HG02571 (cell line): ENCODE measurements around the gene SLCO3A1.

ENCODE experiments used
- ATAC-seq: cut with Tn5 transposase; IDR thresholded peaks from one replicate; pipeline ENCODE4 v1.9.1; 2021; ENCODE audit warnings: mild to moderate bottlenecking, moderate library complexity; ENCODE audit not compliant: unreplicated experiment

The SLCO3A1 gene

DNA sequence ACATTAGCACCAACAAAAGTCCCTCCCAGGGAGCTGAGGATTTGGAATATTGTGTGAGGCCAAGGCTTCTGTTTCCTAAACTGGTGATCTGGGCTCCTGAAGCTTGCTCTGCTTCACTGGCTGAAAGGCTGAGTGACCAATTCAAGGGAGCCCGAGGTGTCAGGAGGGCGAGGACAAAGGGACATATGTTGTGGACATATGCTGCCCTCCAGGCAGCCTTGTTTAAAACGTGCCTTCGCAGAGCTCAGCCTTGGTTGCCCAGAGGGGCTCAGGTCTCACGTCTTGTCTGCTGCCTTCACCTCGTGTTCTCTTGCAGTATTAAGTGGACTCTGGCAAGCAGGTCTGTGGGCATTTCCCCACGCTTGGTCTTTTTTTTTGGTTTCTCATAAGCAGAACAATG lies 7.0 kb downstream of the SLCO3A1 start:
- ATAC-seq, result no peak

DNA sequence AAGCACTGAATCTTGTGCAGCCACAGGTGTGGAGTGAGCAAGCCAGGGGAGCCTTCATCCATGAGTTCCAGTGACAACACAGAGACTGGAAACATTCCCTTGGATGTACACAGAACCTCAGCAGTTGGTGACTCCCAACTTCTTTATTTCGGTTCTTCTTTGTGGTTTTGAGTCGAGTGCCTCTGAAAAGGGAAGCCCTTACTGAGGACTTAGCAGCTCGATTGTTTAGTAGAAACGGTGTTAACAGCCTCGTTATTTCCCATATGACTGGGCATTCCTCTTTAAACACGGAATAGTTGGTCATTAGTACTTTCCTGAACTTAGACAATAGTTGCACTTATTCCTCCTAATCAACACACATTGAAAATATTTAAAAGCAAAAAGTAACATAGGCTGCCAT lies 7.7 kb downstream of the SLCO3A1 start:
- ATAC-seq, result no peak

DNA sequence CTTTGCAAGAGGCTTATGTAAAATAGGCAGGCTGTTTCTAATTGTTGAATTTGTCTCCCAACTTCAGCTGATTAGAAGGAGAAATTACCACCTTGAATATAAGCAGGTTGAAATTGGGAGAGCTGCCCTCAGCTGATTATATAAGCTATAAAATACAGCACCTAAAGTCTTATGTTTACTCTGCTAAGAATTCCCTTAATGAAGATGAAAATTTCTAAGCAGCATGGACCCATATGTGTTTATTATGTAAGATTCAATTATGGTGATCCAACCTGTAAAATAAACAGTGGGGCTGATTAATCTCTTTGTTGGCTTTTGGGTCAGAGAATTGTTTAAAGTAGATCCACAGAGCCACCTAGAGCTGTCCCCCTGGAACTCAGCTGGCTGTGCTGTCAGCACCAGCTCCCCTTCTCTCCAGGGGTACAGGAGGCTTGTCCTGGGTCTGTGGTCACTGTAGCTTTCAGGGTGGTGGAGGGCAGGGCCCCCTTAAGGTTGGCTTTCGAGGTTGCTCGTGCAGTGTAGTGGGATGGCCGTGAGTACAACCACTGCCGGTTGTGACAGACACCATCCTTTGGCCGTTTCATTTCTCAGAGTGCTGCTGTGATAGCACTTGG lies 9.5 kb downstream of the SLCO3A1 start:
- ATAC-seq, result no peak

DNA sequence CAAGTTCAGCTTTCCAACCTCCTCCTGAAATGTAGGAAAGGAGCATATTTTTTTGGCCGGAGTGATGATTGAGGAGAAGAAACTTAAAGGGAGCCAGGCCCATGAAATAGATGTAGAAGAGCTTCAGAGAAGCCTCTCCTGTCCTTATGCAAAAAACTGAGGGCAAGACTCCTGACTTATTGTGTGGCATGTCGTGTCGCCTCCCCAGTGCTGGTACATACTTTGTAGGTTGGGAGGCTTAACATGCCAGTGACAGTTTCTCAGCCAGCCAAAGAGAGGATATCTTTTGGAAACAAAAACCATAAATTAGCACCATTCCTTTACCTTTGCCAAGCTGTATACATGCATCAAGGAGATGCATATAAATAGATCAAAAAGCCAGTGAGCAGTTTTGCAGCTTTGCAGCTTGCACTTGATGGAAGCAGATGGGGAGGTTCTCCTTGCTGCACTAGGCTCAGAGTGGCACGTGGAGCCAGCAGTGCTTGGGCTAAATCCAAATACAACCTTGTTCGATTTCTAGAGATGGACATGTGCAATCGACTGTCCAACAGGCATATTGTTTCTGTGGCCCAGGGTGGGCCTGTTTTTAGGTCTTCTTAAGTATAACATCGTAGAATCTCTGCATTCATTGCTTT lies 10.2 kb downstream of the SLCO3A1 start:
- no peak for ATAC-seq

DNA sequence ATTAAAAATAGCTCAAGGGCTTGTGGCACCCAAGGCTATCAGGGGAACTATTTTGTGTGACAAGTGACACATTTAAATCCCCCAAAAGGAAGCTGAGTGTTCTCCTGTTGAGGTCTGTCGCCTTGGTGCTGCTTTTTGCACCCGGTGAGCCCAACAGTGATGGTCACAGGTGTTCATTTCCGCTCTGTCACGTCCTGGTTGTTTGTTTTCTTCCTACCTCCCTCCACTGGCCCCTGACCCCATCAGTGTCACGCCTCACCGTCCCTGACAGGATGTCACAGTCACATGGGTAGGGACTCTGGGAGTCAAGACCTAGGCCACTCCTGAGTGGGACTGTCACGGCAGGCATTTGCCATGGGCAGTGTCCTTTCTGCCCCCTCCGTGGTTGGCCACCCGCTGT lies 11.2 kb downstream of the SLCO3A1 start:
- no peak for ATAC-seq

DNA sequence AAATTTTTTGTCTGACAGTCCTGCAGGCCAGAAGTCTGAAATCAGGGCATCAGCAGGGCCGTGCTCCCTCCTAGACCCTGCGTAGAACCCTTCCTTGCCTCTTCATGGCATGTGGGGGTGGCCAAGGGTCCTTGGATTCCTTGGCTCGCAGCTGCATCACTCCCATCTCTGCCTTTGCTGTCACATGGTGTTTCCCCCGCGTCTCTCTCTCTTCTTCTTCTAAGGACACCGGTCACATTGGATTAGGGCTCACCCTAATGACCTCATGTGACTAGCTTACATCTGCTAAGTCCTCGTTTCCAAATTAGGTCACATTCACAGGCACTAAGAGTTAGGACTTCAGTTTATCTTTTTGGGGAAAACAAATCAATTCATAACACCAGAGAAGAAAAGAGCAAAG lies 12.0 kb downstream of the SLCO3A1 start:
- ATAC-seq, result no peak

DNA sequence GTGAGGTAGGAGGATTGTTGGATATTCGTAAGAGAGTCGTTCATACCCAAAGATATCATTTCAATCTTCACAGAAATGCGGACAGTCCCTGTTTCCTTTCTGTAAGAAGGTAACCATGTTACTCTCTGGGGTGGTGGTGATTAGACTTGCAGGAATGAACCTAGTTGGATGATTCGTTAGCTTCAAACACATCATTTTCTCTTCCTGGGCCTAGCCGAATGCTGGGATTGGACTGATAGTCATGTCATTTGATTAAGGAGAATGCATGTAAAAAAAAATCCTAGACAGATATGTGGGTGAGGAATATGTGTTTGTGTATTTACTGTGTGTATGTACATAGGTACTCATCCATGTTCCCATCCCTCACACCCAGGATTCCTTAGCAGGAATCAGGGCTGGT lies 12.4 kb downstream of the SLCO3A1 start:
- no peak for ATAC-seq

DNA sequence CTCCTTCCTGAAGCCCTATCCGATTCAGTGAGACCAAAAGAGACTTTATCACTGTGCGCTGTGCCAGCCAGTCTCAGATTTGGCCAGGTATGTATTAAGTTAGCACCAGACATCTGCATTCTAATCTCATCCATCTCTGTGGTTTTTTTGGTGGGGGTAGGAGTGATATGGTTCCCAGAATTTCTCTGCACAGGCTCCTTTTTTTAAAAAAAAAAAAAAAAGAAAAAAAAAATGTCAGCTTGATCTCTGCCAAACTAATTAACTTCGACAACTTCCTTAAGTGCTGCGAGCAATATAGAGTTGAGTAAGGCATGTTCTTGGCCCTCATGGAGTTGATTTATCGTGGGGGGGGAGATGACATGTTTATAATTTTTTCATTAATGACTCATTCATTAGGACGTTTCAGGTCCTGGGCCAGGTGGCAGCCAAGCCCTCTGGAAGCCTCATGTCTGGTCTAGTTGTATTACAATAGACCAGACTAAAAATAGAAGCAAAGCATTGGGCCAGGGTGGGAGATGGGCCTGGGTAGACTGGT lies 12.9 kb downstream of the SLCO3A1 start:
- ATAC-seq, result no peak

DNA sequence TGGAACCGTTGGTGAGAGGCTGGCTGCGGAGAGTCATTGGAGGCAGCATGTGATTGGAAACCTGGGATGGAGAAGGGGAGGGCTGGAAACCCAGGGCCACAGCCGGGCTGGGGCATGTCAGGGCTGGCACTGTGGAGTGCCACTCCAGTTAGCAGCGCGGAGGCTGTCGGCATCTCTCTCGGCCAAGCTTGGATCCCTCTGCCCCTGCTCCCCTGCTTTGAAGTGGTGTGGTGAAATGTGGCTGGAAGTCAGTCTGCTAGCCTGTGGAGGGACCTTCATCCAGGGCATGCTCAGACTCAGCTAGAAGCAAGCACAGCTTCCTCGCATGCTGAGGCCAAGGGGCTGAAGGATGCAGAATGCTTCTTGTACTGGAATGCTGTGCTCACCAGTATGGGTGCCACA lies 13.5 kb downstream of the SLCO3A1 start:
- no peak for ATAC-seq

DNA sequence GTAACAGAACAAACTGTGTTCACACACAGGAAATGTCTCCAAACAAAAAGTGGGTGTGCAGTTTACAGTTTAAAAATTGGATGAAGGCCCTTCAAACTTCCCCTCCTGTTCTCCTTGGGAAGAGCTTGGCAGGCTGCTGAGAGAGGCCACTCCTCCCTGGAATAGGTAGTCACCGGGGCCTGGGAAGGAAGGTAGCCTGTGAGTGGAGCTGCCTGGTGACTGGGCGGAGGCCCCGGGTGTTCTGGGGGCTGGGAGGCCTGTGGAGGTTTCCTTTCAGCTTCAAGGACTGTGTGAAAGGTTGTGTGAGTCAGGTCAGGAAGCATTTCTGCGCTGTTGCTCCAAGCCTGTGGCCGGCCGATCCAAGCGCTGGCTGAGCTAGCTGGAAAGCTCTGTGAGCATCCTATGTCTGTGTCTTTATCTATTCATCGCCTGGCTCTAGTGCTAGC lies 14.1 kb downstream of the SLCO3A1 start:
- no peak for ATAC-seq

DNA sequence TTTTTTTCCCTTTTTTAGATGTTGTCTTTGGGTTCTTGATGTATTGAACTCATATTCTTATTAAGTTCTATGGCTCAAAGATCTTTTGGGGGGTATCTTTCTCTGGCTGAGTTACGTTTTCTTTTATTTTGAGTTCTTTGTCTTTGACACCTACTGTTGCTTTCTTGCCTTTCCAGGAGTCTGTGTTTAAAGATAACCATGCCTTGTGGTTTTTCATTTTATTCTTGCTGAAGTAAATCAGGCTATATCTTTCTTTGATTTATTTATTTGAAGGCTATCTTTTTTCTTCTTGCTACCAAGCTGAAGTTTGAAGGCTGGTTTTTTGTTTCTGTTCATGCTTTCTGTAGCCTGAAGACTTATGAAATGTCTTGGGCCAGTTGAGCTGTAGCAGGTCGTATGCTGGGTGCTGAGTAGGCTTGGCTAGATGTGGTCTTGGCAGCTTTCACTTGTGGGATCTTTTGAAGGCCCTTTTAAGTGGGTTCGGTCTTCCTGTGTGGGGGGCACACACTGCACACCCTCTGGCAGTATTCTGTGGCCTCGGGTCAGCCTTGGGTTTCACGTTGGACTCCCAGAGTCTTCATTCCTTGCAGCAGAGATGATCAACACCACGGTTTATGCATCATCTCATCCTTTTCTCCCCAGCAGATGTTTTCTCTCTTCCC lies 17.5 kb downstream of the SLCO3A1 start:
- ATAC-seq, result no peak

DNA sequence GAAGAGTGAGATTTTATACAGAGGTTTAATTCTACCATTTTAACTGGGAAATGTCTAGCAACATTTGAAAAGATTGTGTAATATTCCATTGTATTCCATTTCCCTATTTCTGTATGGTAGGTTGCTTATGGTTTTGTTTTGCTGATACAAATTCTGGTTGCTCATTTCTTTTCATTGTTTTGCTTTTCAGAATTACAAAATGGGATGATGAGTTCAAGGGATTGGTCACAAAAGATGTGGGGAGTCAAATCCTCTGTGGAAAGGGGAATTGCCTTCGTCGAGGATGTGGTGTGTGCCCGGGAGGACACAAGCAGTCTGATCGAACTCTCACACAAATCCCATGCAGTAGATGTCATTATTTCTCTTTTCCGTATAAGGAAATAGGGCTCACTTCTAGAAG lies 18.3 kb downstream of the SLCO3A1 start:
- no peak for ATAC-seq

DNA sequence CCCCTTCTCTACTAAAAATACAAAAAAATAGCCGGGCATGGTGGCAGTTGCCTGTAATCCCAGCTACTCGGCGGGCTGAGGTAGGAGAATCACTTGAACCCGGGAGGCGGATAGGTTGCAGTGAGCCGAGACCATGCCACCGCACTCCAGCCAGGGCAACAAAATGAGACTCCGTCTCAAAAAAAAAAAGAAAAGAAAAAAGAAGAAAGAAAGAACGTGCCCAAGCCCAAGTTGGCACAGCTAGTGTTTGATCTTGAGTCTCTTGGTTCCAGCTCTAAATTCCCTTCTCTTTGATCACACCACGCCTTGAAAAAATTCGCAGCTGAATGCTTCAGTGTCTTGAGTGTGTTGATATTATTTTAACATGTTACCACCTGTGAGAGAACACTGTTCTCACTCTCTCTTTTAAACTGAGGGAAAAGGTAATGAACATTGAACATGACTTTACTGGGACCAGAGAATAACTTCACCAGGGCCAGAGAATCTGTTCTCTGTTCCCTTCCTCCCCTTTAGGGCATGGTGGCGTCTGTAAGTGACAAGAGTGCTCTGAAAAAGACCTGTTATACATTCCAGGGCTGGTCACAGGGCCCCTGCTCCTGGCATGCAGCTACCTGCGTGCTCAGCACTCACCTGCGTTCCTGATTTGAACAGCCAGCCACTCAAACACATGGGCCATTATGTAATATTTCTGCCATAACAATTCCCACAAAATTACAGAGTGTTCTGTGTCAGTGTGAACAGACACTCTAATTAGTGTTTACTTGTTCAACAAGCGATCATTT lies 19.0 kb downstream of the SLCO3A1 start:
- ATAC-seq, result no peak

DNA sequence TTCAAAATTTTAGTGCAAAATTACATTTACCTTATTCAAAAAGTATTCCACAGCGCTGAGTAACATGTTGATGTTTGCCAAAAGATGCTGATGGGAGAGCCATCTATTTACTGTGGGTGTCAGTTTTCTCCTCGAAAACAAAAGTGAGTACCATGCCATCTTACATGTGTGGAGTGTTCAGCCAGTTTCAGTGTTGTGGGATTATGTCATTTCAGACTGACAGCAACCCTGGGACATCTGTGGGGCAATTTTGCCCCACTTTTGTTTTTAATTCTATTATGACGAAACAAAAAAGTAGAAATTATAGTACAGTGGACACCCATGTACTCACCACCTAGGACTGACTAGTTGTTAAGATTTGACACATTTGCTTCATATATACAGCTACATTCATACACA lies 19.6 kb downstream of the SLCO3A1 start:
- ATAC-seq, result no peak

DNA sequence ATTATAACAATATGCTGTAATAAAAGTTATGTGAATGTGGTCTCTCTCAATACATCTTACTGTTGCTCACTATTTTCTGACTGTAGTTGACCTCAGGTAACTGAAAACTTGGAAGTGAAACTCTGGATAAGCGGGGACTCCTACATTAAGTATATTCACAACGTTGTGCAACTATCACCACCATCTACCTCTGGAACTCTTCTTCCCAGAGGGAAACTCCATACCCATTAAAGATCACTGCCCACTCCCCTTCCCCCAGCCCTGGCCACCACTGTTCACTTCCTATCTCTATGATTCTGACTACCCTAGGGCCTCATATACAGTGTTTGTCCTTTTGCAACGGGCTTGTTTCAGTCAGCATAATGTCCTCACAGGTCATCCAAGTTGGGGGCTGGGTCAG lies 20.7 kb downstream of the SLCO3A1 start:
- ATAC-seq, result no peak

DNA sequence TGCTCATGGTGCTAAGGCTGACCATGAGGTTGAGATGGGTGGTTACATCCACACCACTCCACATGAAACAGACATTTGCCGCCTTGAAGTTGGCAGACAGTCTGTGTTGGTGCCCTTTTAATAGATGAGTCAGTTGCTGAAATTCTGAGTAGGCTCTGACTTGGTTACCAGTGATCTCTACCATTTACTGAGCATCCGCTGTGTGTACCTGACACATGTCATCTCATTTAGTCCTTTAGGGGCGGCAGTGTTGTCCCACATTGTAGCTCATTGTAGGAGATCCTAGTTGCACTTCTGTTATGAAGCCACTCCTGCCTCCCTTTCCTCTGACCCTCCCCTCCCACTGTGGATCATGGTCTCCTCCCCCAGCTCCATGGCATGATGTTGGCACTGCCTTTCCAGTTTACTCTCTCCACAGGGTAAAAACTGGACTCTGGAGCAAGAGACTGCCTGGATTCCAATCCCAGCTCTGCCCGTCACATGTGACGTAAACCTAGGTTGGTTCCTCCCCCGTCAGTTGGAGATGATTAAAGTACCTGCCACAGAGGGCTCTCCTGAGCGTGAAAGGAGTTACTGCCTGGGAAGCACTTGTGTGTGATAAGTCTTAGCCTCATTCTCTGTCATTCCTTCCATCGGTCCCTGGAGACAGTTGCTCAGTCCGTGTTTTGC lies 21.6 kb downstream of the SLCO3A1 start:
- ATAC-seq, result no peak

DNA sequence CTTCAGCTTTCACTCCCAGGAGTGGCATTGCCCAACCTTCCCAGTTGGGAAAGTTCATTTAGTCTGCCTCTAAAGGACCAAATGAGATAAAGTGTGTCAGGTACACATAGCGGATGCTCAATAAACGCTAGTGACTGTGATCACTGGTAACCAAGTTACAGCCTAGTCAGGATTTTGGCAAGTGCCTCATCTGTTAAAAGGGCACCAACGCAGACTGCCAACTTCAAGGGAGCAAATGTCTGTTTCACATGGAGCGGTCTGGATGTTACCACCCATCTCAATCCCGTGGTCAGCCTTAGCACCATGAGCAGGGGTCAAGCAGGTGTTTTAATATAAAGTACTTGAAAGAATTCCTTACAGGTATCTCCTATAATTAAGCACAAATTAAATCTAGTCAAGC lies 22.7 kb downstream of the SLCO3A1 start:
- ATAC-seq, result no peak

DNA sequence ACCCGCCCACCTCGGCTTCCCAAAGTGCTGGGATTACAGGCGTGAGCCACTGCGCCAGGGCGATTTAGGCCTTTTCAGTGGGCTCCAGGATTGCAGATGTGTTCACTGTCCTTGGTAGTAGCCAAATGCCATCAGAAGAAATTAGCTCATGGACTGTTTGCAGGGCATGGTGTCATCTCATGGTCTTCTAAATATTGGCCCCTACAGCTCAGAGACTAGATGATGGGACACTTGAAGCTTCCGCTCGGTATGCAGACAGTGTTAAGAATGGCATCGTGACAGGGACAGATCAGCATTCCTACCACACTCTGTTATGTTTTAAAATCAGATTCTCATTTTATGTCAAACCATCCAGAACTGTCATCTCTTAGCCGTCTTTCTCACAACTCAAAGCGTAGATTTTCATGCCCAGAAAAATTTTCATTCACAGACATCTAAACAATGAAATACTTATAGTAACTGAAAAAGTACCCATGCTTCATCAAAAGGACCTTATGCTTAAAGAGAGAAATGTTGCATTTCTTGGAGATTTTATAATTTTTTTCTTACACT lies 24.9 kb downstream of the SLCO3A1 start:
- ATAC-seq, result no peak

DNA sequence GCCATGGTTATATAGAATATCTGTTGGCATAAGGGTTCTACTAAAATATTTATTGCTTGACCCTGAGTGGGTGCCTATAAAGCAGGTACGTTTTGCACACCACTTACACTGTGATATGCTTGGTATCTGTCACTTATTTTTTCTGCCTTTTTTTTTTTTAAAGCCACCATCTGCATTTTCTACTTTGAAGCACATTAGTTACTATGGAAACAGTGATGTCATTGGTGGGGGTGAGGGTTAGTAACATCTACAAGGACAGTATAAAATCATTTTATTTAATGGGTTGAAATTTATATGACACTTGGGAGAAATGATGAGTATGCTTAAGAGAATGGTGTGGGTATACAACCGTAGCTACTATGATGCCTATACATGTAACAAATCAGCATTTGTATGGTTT lies 25.6 kb downstream of the SLCO3A1 start:
- ATAC-seq, result no peak

DNA sequence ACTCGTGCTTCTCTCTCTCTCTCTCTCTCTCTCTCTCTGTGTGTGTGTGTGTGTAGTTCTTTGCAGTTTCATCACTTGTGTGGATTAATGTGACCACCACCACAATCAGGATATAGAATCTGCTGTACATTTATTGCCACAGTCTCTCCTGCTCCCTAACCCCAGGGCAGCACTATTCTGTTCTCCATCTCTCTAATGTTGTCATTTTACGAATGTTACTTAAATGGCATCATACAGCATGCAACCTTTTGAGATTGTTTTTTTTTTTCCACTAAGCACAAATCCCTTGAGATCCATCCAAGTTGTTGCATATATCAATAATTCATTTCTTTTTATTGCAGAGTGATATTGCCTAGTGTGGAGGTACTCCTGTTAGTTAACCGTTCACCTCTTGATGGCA lies 26.9 kb downstream of the SLCO3A1 start:
- no peak for ATAC-seq
